Cardiac septum (tissue), 1 donor: ENCODE results near the gene TPD52L1. TPM values are rescaled to one million over a fixed set of nuclear protein-coding genes. Genes with fewer than 3 reads are reported as not detected.
A peak's percentile ranks its signal among the peaks of the same experiment; 100 is the strongest.

Experiments
- DNase-seq: peaks from one replicate; pipeline ENCODE4 v3.0.0-alpha.2; 2020; ENCODE audit warnings: low spot score
- intact Hi-C: fragments of 100-400 bp; cut with DNase I; formaldehyde crosslinking; loops from one replicate; pipeline ENCODE4 v1.14.0; 2022
- total RNA-seq: library from RNA; stranded (reverse); fragmentation: NEBNext Ultra II Directional; extraction: Animal tissue kit (Norgen Biotek cat#: 25700); gene quantifications from one replicate; pipeline ENCODE4 v1.2.1, GENCODE V29; 2021
- donor health status: DM: no; HTN: no; CAD: no.

Gene TPD52L1
- total RNA-seq, 1 donor from 2014 or later: 91.0 TPM

DNA sequence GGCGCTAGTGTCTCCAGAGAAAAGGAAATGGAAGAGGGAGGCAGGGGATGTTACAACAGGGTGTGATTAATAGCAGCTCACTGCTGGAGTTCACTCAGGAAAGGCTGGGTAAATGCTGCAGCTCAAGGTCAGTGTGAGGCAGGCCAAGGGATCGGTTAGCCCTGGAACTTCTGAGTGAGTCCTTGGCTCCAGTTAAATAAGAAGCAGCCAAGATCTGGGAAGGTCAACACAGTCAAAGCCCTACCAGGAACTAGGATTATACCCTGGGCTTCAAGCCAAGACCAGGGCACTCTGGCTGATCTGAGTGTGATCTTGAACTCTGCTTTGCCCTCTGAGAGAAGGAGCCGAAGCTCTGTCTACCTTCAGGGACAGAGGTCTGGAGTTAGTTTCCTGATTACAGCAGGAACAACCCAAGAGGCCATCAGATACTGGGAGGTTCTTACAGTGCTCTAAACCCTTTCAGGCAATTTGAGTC, 44.3 kb downstream of the TPD52L1 start:
- intact Hi-C loops: loop anchor here (2.0 to 10.0 kb wide), 3 partner anchors 34 to 233 kb away; partner anchors contain the start of gene RNF217
- peak; percentile 78 for DNase-seq

DNA sequence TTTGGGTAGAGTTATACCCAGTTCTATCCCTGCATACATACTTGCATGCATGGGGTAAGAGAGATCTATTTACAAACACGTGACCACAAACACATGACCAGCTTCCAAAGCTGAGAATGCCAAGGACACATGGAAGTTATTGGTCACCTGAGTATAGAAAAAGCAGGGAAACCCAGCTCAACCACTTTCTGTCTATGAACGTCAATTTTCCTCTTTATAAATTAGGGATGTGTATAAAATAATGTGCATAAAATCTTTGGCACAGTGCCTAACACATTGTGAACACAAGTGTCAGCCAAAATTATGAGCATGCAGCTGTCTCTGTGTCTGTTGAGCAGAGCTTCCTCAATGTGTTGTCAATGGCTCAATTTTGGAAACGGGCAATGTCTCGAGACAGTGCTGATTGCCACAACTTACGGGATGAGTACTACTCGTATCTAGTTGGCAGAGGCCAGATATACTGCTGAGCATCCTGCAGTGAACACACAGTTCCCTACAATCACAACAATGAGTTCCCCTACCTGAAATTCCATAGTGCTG, 44.9 kb downstream of the TPD52L1 start:
- DNase-seq: no peak
- intact Hi-C loops: loop anchor here (5.0 to 10.0 kb wide), 2 partner anchors 34 to 234 kb away; partner anchors contain the start of gene RNF217

DNA sequence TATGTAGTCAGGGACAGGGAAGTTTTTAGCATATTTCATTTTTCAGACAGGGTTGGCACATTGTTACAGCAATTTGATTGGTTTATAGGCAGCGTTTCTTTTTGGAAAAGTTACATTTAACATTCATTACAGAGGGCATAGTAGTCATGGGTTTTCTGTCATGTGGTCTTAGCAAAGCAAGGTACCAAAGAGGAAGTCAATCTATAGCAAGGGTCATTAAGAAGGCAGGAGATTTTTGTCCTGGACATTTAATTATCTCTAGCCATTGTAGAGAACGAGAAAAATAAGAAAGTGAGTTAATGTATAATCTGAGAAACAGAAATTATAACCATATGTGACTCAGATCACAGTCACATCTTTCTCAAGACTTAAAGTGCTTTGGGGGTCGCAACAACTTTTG, 47.4 kb downstream of the TPD52L1 start:
- intact Hi-C loops: no loop called here

DNA sequence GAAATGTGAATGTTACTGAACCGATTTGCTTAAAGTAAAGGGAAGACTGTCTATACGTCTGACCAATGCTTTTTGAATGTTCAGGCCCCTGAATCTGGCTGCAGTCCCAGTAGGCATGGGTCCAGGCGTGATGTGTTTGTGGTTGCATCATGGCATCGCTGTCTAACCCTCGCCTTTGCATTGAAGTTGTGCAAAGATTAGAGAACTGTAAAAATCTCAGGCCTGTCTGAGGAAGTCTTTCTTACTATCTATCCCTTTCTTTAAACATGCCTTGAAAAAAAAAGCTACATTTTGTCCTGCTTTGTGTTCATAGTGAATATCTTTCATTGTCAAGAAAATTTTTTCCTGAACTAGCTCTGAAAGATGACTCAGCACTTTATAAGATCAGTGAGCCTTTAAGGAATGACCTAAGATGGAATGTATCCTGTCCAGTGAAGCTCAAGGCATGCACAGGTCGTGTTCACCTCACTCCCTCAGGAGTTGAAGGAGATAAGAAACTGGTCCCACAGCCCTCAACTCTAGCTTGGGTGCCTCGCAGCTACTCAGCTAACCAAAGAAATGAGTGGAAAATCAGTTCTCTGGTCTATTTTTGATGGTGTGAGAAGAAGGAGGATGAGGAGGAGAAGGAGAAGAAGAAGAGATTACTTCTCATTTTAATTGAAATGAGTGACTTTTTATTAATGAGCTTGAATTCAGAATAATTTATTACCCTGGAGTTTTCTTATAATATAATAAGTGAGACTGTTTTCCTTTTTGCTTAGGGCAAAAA, 48.6 kb downstream of the TPD52L1 start:
- DNase-seq: no peak
- intact Hi-C loops: no loop called here

More for the DNA sequence above, 47.4 kb downstream of the TPD52L1 start:
- no peak for DNase-seq

DNA sequence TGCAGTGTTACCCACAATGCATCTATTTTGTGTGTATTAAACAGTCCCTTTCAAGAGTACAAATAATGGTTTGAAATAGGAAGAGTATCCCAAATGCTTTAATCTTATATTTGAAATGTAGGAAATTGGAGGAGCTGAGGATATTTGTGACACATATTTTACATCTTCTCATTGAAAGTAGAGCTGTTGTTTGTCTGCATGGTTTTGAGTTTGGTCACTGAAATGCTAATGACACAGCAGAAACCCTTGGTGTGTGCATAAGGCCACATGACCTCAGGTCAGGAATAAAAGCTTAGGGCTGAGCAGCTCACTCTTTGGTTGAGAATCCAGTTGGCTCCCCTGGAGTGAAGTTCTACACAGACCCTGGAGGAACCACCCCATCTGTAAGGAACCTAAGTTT, 49.8 kb downstream of the TPD52L1 start:
- DNase-seq: no peak
- intact Hi-C loops: no loop called here

DNA sequence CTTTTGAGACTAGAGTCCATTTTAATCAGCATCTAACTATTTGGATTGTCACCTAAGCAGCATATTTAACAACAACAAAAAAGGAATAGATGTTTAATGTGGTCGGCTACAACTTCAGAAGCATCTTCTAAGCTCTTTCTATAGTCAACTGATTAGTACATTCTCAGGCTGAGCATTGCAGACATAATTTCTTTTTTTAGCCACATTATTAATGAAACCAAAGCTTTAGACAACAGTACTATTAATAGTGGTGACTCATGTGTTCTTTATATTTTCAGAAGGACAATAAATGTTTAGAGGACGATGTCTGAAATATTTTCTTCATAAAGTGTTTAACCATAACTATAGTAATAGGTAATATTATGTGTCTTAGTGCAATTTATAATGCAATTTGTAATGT, 52.4 kb downstream of the TPD52L1 start:
- DNase-seq: no peak
- intact Hi-C loops: no loop called here

DNA sequence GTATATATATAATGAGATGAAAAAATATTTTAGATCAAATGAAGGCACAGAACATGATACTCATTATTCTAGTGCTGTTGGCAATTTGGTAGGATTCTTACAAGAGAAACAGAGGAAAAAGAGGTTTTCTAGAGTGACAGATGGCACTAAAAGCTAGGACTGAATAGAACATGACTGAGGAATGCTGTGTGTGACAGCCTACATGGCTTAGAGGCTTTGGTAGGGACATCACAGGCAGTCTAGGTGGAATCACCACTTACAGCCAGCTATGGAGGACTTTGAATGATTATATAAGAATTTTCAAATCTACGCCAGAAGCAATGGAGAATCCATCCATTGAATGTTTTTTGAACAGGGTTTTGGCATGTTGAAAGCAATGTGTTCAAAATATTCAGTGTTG, 52.8 kb downstream of the TPD52L1 start:
- intact Hi-C loops: no loop called here
- DNase-seq: no peak

DNA sequence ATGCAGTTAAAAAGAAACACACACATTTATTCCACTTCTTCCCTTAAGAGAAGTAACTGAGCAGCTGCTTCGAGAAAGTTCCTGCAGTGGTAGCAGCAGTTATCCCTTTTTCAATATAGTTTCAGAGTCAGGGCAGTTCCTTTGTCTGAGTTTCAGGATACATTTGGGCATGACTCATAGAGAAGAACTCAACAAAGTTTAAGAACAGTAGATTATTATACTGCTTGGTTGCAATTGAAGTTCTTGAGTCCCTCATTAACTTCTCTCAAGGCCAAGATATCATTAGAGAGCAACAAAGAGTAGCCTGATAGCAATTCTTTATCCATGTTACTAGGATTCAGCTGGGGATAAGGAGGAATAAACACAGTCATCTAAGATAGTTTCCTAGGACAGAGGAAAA, 54.4 kb downstream of the TPD52L1 start:
- DNase-seq: no peak

DNA sequence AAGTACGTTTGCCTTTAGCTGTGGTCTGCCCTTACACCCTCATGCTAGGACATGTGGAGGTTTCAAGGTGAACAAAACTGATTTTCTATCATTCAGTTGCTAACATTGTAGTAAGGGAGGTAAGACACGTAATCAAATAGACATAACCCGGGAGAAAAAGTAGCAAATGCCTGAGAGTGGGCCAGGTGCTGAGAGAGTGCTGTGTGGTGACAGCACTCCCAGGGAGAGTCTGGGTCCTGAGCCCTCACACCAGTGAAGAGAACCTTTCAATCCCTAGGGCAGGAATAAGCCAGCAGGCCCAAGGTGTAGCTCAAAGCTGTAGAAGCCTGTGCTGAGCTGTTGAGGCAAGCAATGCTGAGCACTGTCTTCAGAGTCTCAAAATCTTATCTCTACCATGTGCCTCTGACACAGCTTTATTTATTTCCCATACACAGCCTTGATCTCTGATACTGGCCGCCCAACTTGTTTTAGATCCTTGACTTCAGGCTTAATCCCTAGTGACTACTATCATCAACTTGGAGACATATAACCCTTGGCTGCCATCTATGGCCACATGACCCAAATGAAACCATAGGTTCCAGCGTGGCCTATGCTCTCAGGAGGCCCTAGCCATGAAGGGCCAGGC, 55.2 kb downstream of the TPD52L1 start:
- DNase-seq: no peak
- intact Hi-C loops: no loop called here

More for the DNA sequence above, 54.4 kb downstream of the TPD52L1 start:
- intact Hi-C loops: no loop called here

DNA sequence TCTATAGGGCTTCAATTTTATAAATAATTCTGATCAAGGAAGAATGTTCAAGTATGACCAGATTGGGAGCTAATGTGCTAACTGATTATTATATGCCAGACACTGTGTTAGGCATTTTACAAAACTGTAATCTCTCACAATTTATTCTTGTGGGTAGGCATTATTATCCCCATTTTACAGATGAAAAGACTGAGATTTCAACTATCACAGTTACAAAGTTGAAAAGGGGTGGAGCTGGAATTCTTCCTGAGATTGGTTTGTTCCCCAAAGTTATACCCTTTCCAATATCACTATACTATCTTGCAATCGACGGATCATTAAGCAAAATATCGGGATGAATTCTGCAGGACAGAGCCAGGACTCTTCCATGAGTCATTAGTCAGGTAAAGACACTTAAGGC, 57.1 kb downstream of the TPD52L1 start:
- no peak for DNase-seq
- intact Hi-C loops: no loop called here

DNA sequence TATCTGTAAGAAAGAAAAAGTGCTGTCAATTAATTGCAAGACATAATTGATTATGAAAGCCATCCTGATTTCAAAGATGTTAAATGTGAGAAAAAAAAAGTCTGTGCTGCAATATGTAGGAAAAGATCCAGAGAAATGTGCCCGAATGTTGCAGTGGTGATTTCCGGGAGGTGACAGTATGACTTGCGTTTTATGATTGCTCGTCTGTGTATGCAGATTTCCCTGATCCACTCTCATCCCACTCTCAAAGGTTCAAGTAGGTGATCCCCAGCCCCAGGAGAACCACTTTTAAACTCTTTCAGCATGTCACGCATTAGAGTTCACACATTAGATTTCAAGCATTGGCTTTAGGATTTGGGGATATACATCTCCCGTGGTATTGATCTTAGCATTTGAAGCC, 57.8 kb downstream of the TPD52L1 start:
- intact Hi-C loops: no loop called here
- DNase-seq: no peak

DNA sequence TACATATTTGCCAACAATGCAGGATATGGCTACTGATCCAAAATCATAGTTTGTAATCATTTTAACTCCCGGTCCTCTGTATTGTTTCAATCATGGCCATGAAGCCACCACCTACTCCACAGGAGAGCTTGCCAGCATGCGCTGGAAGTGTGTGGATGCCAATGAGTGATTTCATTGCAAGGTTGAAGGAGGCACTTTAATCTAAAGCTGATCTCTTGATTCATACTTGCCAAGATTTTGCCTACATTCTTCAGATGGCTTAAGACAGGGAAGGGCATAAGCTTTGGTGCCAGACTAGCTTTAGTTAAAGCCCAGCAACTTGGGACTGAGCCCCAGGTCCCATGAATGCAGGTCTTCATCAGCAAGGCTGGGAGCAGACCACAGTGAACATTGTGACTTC, 58.8 kb downstream of the TPD52L1 start:
- intact Hi-C loops: no loop called here
- no peak for DNase-seq

DNA sequence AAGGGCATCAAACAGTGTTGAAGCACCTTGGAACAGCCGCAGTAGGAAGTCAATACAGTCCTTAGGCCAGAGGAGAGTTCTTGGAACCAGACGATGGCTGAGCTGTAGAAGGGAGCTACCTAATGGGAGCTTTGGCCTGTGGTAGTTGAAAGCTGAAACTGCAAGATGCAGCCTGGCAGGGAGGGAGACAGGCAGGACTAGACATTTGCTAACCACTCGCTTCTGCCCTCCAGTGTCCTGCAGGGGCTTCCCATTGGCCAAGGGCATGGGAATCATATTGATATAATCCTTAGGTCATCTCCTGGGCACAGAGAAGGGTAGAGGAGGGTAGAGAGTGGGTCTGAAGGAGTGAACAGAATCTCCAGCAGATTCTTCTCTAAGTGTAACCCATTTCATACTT, 60.4 kb downstream of the TPD52L1 start:
- intact Hi-C loops: no loop called here
- no peak for DNase-seq

DNA sequence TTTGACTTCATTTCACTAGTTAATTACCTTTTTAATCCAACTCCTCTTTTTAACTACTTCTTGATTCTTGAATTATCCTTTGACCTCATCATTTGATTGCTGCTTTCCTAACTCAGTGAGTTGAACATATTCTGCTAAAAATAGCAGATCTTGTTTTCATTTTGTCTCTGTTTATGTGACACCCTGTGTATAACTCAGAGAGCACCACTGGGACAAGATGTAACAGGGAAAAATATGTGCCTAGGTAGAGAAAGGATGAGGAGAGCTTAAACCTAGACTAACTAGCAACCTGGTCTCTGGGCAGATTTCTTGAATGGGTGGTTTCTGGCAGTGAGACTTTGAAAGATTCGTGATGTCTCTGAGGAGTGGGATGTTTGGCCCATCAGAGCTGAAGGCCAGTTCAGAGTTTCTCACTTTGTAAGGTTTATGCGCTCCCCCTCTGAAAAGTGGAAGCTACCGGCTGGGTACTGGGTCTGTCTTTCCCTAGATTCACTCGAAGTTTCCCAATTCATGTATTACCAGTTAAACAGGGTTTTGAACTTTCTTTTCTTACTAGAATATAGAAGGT, 61.8 kb downstream of the TPD52L1 start:
- intact Hi-C loops: no loop called here
- DNase-seq: no peak

DNA sequence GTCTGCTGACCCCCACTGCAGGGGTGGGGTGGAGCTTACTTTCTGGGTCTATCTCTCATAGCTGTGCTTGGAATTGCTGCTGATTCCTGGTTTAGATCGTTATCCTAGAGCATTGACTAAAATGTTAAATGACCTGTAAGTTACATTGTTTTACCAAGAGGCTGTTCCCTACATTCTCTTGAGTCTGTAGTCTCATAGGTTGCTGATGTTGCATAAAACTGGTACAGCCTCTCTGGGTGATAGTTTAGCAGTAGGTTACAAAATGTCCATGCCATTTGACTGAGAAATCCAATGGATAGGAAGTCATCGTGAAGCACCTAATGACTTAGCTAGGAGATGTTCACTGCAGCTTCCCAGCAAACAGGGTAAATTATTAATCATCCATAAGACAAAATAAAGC, 62.4 kb downstream of the TPD52L1 start:
- intact Hi-C loops: no loop called here
- no peak for DNase-seq

DNA sequence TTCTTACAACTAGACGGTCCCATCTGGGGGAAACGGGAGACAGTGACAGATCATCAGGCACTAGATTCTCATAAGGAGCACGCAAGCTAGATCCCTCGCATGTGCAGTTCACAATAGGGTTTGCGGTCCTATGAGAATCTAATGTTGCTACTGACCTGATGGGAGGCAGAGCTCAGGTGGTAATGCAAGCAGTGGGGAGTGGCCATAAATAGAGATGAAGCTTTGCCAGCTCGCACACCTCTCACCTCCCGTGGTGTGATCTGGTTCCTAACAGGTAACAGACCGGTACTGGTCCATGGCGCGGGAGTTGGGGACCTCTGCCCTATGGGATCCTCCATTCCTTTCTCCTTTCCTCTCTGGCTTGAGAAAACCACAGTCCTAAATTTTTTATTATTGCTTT, 63.8 kb downstream of the TPD52L1 start:
- DNase-seq: no peak
- intact Hi-C loops: no loop called here

DNA sequence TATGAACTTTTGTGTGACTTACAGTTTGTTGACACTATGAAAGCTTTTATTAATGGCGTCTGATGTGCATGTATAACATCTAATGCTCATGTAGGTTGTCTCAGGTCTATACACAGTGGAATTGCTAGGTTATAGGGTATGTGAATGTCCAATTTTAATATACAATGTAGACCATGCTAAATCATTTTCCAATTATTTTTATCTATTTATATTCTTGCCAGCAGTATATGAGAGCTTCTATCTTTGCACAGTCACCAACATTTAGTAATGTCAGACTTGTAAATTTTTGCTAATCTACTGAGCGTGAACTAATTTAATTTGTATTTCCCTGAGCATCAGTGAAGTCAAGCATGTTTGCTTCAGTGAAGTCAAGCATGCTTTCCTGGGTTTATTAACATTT, 64.4 kb downstream of the TPD52L1 start:
- DNase-seq: no peak
- intact Hi-C loops: no loop called here

DNA sequence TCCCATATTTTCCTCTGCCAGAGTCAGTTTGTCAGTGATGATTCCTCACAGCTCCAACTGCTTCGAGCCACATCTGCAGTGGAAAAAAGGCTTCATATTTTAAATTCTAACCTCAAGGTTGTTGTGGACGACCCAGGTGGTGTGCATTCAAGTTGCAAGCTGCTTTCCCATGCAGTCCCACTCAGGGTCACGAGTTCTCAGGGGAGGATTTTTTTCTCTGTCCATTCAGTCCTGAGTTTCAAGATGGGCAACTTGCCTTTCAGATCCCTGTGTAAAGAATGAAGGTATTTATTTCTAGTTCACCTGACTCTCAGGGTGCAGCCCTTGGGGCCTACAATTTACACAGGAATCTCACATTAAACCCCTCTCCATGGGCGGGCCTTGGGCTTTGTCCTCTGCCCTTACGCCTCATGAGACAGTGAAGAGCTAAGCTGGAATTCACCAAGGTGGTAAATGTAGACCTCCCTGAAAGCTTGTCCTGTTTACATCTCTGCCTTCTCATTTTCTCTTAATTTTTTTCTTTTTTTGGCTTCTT, 65.9 kb downstream of the TPD52L1 start:
- no peak for DNase-seq
- intact Hi-C loops: no loop called here

DNA sequence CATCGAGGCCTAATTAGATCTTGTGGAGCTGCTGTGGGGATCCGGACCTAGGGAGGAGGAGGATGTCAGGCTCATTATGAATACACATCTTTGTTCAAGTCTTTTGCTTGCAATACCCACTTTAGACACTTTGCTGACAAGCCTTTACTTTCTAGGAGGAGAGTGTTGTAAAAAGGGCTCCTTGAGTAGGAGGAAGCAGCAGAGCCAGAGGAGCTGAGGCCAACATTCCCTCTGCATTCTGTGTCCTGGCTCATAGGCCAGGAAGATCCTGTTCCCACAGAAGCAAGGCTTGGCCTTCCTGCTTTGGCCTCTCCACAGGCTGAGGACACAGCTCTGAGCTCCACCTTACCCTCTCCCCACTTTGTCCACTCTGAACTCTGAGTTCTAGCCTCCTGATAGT, 67.1 kb downstream of the TPD52L1 start:
- intact Hi-C loops: no loop called here

More for the DNA sequence above, 67.1 kb downstream of the TPD52L1 start:
- DNase-seq: no peak
